Right lobe of liver (tissue), 4 donors: ENCODE data around the gene ZNF891.

Experiments
- CTCF ChIP-seq, 4 donors: fragments of 200-600 bp in 3 of 4; fragments of 450-650 bp in 1 of 4; IDR thresholded peaks; one replicate each; pipeline versions ENCODE4 v1.5.1 to v1.8.0; 2016 to 2022; ENCODE audit warnings: antibody characterized with exemption in 4 of 4, mild to moderate bottlenecking in 2 of 4
- POLR2A ChIP-seq: fragments of 450-650 bp; IDR thresholded peaks from one replicate; pipeline ENCODE4 v1.6.1; 2017; ENCODE audit warnings: antibody characterized with exemption, mild to moderate bottlenecking
- donor health status: DM: no; HTN: no; CAD: no.
- donor health status: DM: no; HTN: no; CAD: no.
- donor health status: DM: no; HTN: yes; CAD: no.

- TF ChIP-seq CTCF (IDR thresholded peaks at IDR 0.05) (no peak), POLR2A (no peak)
These were observed 9.5 kb downstream of the ZNF891 start for GRCh38 chr12:133120385-133121191.
